Anterior cingulate cortex (tissue), 58 donors: Measurements from ENCODE around the gene SUSD6.

Experiments
- DNase-seq, 58 donors: peaks; one replicate each; lab custom pipeline; 2025; lab: John Stamatoyannopoulos, UW

SUSD6 gene

DNA sequence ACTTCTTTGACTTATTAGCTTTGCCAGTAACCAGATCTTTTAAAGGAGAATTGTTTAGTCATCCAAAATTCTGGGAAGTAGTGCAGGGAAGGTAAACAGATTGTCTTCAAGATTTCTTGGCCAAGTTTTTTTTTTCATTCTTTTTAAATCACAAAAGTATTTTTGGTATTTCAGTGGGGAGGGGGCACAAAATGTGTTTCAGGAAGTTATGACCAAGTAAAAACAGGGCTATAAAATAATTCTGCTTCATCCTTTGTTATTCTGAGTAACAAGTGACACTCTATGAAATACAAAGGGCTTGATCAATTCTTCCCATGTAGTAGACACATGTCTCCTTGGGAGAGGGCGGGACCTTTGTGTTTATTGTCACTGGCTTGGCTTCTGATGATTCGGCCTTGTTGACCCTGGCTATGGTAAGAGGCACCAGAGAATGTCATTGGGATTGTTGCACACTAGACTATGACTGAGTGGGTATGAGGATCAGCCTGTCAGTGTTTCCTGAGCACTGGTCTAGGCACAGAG is 55.4 kb downstream of the SUSD6 start:
- DNase-seq: no peak

DNA sequence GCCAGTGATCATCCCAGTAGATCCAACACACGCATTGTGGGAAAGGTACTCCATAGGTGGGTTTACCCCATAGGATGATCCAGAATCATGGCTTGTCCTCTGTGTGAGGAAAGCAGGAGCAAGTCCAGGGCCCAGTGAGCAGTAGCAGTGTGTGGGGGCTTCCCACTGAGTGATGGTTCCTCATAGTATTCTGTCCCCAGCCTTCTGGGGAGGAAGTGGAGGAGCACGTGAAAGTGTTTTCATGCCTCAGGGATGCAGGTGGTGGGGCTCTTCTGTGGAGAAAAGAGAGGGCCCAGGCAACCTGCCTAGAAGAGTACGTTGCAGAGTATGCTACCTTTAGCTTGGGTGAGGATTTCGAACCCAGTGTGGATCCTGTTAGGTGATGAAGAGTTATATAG is 56.5 kb downstream of the SUSD6 start:
- no peak for DNase-seq

DNA sequence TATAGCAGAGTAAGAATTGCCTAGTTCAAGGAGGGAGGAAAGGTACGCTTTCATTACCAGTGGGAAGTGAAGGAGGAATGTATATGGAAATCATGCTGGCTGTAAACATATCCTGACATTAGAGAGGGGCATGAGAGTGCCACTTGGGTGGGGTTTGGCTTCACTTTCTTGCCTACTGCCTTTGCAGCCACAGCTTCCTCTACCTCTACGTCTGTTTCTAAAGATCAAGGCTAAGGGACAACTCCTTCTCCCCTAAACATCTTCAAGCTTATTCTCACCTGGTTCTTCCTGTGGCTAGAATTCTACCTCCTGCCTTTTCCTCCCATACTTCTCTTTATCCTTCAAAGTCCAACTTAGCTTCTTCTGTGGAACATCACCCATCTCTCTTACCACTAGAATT is 58.0 kb downstream of the SUSD6 start:
- no peak for DNase-seq

DNA sequence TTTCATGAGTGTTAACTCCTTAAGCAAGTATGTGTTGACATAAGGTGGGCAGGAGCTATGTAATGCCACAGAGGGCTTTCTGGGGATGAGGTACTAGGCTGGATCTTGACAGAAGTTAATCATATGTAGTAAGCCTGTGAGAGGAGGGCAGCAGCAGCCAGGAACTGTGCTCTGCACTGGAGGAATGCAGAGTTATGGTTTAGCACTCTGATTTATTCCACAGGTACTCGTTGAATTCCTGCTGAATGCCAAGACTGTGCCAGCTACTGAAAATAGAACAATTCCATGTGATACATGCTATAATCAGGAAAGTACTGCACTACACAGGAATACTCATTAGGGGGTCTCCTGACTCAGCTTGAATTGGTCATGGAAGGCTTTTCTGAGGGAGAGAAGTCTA is 58.7 kb downstream of the SUSD6 start:
- DNase-seq: no peak

DNA sequence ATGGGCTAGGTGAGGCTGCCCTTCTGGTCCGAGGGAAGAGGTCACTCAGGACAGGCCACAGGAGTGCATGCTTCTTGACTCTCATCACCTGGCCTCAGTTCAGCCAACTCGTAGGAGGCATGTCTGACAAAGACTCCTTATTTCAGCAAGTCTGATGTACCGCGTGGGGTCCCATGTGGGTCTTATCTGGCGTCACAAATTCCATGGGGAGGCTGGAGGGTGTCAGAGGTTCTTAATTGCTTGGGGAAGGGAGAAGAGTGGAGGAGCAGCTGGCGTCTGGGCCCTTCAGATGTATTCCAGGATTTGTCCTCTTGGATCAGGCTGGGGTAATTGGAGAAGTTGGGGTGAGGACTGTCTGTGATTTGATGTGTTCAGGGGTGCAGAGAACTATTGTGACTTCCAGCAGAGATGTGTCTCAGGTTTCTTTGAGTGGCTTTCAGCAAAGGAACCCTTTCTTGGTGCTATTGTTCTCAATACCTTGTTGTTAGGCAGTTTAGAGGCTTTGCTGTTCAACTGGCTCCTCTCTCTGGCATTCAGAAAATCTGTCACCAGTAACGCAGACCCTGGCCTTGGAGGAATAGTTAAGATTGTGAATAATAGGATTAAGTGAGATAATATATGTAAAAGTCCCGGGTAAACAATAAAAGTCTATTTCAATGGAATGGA is 60.1 kb downstream of the SUSD6 start:
- no peak for DNase-seq

DNA sequence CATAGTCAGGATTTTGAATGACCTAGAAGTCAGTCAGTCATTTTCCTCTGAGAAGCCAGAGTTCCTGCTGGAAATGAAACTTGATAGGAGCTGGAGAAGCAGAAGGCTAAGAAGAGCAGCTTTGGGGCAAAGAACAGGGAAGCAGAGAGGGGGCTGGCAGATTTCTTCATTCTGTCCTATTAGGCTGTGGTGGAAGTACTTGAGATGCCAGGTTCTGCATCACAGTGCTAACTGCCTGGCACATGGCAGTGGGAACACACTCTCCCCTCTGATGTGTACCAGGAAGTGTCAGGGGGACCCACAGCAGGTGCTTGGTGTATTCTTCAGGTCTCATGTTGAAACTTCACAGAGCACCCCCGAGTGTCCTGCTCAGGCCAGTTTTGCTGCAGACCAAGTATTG is 61.0 kb downstream of the SUSD6 start:
- DNase-seq: no peak

DNA sequence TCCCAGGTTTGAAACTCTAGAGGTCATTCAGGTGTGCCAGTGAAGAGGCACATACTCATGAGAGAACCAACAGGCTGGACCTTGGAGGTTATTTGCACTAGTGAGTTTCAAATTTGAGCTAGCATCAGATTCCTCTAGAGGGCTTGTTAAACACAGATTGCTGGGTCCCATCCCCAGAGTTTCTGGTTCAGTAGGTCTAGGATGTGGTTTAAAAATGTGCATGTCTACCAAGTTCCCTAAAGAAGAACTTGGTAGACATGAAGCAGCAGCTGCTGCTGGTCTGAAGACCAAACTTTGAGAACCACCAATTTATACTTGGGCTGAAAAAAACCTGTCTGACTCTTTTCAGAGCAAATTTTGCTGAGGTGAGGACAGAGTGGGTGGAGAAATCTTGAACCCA is 61.7 kb downstream of the SUSD6 start:
- no peak for DNase-seq

DNA sequence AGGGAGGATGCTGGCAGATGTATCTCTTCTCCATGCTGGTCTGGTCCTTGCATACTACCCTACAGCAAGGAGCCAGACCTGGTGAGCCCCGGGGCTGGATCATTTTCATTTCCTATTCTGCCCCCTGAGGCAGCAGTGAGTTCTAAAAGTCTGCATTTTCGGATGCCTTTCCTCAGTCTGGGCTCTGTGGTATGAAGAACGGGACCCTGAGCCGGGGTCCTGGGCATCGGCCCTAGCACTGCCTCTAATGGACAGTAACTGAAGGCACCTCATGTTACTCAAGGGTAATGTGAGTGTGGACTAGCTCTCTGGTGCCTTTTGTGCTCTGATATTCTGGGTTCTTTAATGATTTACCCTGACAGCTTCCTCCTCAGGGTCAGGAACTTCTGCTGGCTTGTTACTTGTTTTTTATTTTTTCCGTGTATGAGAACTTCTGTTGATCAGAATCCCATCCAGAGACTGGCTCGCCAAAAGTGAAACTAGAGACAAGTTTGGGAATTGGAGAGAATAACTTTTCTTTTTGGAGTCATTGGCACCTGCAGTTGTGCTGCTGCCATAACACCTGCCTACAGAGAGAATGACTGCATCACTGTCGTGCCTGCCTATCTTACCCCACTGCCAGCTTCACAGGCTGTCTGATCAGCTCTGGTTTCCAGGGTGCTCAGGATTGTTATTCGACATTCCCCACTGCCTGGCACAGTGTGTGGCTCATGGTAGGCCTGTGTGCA is 62.3 kb downstream of the SUSD6 start:
- no peak for DNase-seq

DNA sequence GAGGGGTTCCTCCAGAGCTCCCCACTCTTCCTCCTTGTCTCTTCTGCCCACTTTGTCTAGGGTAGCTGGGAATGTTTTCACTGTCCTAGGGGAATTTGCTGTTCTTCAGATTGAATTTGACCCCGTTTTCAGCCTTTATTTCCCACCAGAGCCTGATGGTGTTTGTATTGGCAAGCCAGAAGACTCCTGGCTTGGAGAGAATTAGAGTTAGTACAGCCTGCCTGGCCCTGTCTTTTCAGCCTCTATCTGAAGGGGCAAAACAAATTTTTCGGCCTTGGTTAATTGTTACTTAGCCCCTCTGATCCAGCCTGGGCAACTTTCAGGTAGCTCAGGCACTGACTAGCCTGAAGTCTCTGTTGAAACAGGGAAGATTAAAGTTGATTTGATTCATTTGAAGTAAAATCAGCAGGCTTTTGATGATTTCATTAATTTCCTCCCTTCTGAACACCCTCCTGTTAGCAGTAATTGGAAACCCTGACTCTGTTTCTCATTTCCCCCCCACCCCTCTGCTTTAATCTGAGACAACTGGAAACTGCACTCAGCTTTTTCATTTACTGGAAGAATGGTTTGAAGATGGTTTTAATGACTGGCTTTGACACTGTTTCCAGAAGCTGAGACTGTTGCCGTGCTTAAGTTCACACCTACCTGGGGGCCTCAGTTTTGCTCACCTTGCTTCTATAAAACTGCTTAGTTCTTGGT is 63.3 kb downstream of the SUSD6 start:
- no peak for DNase-seq

DNA sequence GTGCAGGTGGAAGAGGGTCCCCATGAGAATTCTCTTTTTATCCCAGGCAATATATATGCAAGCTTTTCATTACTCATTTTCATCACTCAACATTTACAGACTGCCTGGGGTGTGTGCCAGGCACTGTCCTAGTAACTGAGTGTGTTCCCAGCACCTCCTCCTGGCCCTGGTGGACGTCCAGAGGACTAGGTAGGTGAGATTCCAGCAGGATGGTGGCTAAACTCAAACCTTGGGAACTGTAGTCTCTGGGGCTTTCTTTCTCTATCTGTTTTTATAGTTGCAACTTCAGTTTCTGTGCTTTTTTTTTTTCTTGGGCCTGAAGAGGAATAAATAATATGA is 63.8 kb downstream of the SUSD6 start:
- no peak for DNase-seq

DNA sequence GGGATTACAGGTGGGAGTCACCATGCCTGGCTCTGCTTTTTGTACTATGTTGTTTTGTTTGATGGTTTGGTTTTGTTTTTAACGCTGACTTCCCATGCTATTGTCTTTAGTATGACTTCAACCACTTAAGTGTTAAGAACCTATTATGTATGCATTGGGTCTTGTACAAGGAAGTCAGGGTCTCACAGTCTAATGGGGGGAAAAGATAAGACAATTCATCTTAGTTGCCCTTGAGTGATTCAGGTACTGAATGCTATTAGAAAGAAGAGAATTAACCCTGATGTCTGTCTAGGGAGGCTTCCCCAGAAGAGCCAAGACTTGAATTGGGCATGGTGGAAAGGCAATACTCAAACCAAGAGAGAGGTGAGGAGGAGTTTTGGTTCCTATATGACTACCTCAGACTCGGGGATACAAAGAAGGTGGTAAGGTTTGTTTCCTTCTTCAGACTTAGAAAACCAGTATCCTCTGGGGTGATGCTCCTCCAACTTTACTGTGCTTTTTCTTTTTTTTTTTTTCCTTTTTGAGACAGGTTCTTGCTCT is 64.6 kb downstream of the SUSD6 start:
- DNase-seq: no peak

DNA sequence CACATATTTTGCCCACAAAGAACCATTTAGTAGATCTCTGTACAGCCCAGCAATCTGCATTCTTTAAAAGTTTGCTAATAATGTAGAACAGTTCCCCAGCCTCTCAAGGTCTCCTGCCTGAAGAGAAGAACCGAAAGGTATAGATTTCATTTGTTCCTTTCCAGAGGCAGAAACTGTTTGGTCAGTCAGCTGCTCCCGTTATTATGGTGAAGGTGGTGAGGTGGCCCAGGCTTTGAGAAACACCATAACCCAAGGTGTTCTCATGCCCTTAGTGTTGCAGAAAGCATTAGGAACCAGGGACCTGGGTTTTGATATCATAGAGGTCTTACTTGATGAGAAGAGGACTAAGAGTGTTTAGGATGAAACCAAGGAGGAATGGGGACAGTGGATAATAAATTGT is 65.3 kb downstream of the SUSD6 start:
- no peak for DNase-seq

DNA sequence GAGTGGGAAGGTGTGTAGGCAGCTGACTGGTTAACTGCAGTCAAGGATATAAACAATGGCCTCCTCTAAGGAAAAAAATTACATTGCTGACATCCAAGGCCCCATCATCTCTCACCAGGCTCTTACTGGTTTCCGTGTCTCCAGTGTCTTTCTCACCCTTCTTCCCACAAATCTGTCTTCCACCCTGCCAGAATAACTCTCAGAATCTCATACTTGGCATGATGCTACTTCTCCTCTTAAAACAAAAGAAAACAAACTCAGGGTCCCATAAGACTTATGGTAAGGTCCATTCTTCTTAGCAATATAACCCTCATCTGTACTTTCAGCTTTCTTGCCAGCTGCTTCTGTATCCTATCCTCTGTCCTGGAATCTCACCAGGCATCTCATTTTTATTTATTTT is 68.9 kb downstream of the SUSD6 start:
- no peak for DNase-seq

DNA sequence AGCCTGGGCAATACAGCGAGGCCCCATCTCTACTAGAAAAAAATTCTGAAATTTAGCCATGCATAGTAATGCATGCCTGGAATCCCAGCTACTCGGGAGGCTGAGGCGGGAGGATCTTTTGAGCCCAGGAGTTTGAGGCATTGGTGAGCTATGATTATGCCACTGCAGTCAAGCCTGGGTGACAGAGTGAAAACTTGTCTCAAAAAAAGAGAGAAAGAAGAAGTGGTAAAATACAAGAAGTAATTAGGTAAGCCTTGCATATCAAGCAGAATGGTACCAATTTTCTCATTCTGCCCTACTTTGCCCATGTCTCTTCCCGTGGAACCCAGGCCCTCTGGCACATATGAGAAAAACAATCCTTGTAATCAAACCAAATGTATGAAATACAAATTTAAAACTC is 70.7 kb downstream of the SUSD6 start:
- no peak for DNase-seq

DNA sequence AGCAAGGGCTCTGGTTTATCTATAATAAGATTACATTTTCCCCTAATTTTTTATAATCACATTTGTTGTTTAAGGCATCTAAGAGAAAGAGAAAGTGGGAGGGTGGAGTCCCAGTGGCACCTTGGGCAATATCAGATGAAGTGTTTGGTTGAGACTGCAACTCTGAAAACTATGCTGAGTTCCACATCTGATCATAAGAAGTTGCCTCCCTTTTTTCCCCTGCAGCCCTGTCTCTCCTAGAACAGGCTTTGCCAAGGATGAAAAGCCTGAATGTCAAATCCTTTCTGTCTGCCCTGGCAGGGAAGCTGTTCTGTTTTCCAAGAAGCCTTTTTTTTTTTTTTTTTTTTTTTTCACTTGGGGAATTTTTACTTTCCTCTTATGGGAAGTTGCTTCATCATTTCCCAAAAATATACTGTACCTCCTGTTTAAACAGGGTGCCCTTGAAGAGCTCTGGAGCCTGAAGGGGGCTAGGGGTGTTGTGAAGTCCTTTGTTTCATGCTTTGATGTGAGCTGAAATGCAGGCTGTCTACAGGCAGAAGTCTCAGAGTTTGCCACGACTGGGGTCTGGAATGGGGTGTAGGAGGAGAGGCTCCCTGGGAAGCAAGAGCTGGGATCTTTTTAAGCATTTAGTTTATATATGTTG is 71.3 kb downstream of the SUSD6 start:
- DNase-seq: no peak

DNA sequence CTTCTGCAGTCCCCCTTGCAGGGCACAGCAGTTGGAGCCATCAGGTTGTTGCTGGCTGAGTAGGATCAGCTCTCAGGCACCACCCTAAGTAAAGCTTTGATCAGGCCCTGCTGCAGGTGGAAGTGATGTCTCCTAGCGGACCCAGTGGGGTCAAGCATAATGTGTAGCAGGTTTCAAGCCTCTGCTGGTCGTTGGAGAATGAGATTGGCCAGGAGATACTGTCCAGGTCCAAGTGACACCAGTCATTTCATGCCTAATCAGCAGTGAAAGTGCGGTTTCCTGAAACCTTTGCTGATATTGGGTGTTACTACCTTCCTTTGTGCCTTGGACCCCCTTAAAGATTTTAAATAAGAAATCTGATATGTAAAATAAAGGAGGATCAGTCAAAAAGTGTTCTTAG is 72.6 kb downstream of the SUSD6 start:
- no peak for DNase-seq

DNA sequence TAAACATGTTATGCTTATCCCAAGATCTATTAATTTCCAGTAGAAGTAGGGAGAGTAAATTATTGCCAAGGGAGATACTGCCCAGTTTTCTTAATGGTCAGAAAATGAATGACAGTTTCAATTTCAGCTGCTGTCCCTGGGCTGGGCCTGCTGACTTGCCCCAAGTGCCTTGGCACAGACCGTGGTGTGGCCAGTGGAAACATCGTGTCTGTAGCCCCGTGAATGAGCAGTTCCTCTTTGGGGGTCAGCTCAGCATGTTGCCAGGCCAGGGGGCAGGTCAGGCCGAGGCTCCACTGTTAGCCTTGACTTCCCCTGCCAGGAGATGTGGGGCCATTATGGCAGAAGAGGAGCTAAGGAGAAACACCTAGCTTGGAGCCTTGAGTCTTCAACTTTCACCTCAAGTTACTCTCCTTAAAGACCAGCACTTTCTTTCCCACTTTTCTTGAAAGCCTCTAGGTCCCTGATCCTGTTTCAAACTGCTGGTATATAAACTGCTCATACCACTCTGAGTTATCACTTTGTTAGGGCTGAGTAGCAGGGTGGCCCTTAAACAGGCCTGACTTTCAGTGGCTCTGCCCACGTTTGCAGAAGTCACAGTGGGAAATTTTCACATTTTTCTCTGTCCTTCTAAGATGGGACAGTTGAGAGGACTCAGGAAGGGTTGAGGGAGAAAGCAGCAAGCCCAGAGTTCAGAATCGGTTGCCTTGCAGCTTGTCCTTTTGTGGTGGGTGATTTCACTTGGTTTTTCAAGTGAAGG is 73.2 kb downstream of the SUSD6 start:
- no peak for DNase-seq

DNA sequence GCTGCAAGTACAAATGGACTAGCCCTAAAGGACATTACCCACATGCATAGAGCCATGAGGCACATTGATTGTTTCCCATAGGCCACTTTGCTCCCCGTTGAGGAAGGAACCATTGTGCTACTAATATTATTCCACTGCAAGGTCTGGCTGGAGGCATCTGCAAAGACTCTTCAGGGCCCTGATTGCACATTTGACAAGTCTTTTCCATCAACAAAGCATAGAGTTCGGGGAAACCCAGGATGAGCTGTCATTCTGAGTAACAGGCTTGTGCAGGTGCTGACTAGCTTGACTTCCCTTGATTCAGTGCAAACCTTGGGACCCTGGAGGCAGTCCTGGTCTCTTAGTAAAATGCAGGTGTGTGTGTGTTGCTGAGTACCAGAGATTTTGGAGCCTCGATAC is 73.8 kb downstream of the SUSD6 start:
- no peak for DNase-seq

DNA sequence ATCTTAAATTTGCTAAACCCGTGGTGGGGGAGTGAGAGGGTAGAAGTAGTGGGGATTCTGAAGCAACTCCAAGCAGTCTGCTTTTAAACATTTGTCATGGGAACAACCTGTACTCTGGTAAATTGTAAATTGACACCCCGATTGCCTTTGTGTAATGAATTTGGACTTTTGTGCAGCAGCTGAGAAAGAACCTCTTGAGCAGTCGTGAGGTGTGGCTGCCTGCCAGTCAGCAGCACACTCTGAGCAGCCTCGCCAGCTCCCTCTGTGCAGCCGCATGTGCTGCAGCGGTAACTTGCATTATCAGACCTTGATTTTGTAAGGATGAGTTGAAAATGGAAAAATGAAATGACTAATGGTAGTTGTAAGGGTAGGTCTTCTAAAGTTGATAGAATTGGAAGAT is 74.3 kb downstream of the SUSD6 start:
- peak in 43 of 58 donors; percentile 1 to 69 (median 39) for DNase-seq

DNA sequence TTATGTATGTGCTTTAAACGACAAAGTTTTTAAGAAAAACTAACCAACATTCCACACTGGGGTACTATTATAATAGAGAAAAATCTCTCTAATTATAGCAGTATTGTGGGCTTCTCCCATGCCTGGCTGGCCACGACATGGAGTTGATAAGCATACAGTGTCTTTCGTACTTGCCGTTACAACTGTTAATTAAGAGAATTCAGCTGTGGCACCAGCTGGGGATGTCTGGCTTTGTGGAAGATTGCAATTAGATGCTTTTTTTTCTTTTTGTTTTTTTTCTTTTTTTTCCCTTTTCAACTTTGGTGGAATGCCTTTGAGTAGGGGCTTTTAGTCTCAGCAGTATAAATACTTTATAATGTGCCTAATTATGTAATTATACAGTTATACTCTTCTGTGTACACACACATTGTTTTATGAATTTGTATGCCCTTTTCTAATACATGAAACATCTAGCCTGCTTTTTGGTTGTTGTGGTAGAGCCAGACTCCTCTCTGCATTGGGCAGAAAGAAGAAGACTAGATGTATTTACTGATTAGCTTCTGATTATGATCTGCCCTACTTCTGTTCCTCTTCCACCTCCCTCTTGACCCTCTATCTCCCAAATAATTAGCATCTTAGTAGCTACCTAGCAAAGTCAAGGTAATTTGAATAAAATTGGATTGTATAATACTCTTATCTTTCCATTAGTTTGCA is 76.4 kb downstream of the SUSD6 start:
- no peak for DNase-seq
